HL-60 (cell line): ENCODE results near the gene RHOD.

Experiments used
- CTCF ChIP-seq: IDR thresholded peaks from one replicate; pipeline ENCODE4 v1.5.1; 2011; ENCODE audit warnings: low read length, control low read depth, inconsistent platforms; ENCODE audit not compliant: insufficient read depth
- POLR2AphosphoS5 ChIP-seq: IDR thresholded peaks from 2 replicates; pipeline ENCODE4 v1.6.1; 2012; ENCODE audit warnings: low read depth

- TF ChIP-seq CTCF (no peak), POLR2AphosphoS5 (no peak)
Measured at GRCh38 chr11:67058506-67058905, 1.9 kb downstream of the RHOD start.
